ENCODE data around the gene CDH13.

The CDH13 gene

GRCh38 chr16:83733301-83733700 lies 1106.5 kb downstream of the CDH13 start:
- no peak for TF ChIP-seq CTCF (IDR thresholded peaks at IDR 0.05; ENCODE audit: control insufficient read depth, extremely low read depth, insufficient read depth)
- DNase-seq (ENCODE audit: low read depth) = no peak
- no peak overlapping the region for H3K4me3 ChIP-seq (ENCODE audit: low read depth, low read length)

GRCh38 chr16:83734136-83734535 lies 1107.4 kb downstream of the CDH13 start:
- DNase-seq (ENCODE audit: low read depth) = no peak
- no peak for TF ChIP-seq CTCF (IDR thresholded peaks at IDR 0.05; ENCODE audit: control insufficient read depth, extremely low read depth, insufficient read depth)
- no peak overlapping the region for H3K4me3 ChIP-seq (ENCODE audit: low read depth, low read length)

- DNase-seq (ENCODE audit: low read depth) = no peak
- H3K4me3 ChIP-seq (ENCODE audit: low read depth, low read length) = no peak overlapping the region
- TF ChIP-seq CTCF (IDR thresholded peaks at IDR 0.05; ENCODE audit: control insufficient read depth, extremely low read depth, insufficient read depth) = no peak
Measured at GRCh38 chr16:83737729-83738354, 1111.1 kb downstream of the CDH13 start.

DNA sequence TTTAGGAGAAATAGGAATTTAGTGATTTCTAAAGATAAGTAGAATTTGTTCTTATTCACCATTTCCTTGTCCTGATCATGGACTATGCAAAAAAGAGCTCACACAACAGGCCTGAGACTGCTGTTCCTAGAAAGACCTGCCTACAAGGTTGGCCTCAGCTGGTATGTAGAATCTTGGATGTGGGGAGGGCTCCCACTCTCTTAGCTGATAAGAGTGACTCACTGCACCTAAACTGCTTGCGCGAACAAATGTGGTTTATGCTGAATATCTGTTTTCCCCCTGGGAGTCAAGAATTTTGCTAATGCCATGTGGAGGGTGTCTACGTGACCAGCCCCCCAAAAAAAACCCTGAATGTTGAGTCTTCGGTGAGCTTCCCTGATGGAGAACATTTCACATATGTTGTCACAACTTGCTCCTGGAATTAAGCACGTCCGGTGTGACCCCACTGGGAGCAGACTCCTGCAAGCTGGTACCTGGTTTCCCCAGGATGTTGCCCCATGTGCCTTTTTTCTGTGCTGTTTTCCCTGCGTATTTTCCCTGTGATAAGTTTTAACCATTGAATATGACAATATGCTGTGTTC lies 1112.2 kb downstream of the CDH13 start:
- no peak for DNase-seq (ENCODE audit: low read depth)
- no peak overlapping the region for H3K4me3 ChIP-seq (ENCODE audit: low read depth, low read length)
- no peak for TF ChIP-seq CTCF (IDR thresholded peaks at IDR 0.05; ENCODE audit: control insufficient read depth, extremely low read depth, insufficient read depth)

- no peak for TF ChIP-seq CTCF (IDR thresholded peaks at IDR 0.05; ENCODE audit: control insufficient read depth, extremely low read depth, insufficient read depth)
- DNase-seq (ENCODE audit: low read depth) = no peak
- H3K4me3 ChIP-seq (ENCODE audit: low read depth, low read length) = no peak overlapping the region
Measured at GRCh38 chr16:83742124-83742899, 1115.5 kb downstream of the CDH13 start.

DNA sequence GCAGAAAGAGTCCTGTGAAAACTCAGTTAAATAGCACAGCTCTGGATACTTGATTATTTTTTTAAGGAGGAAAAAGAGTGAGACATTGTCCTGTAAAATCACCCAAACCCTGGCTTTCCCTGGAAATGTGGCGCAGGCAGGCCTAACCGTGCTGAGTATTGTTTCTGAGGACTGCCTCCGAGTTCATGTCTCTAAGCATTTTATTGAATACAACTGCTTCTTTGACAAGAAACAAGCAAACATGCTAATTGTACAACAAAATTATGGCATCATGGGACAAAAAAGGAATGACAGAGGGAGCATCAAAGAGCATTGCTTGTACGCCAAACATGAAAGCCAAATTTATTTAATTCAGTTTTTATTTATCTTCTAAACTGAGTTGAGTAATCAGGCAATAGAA lies 1116.5 kb downstream of the CDH13 start:
- no peak for TF ChIP-seq CTCF (IDR thresholded peaks at IDR 0.05; ENCODE audit: control insufficient read depth, extremely low read depth, insufficient read depth)
- no peak overlapping the region for H3K4me3 ChIP-seq (ENCODE audit: low read depth, low read length)
- DNase-seq (ENCODE audit: low read depth) = no peak

All from LNCaP clone FGC (cell line).